NOMO-1 (cell line): Measurements from ENCODE around the gene PTPN3.
"Not testable (repeated sequence)": the region's sequence is repeated elsewhere in the genome, so short reads cannot be mapped to it uniquely, and the experiment has no call there.

Experiments
- DNase-seq, 2 experiments: peaks; one replicate each; lab custom pipeline; 2025; ENCODE audit not compliant: unreplicated experiment in 2 of 2; lab: John Stamatoyannopoulos, UW

The PTPN3 gene

GRCh38 chr9:109354190-109354589, 143.9 kb downstream of the PTPN3 start:
- DNase-seq: no peak

GRCh38 chr9:109351032-109351431, 147.1 kb downstream of the PTPN3 start:
- no peak for DNase-seq

GRCh38 chr9:109349421-109349846, 148.7 kb downstream of the PTPN3 start:
- no peak for DNase-seq

GRCh38 chr9:109346904-109347303, 151.2 kb downstream of the PTPN3 start:
- DNase-seq: no peak

GRCh38 chr9:109344866-109345265, 153.2 kb downstream of the PTPN3 start:
- DNase-seq: no peak

- DNase-seq: no peak
Measured at GRCh38 chr9:109342878-109343277, 155.2 kb downstream of the PTPN3 start.

- DNase-seq: no peak
Measured at GRCh38 chr9:109341561-109341960, 156.5 kb downstream of the PTPN3 start.

GRCh38 chr9:109340979-109341378, 157.1 kb downstream of the PTPN3 start:
- DNase-seq: not testable (repeated sequence)

- no peak for DNase-seq
Measured at GRCh38 chr9:109336409-109336808, 161.7 kb downstream of the PTPN3 start.

GRCh38 chr9:109335929-109336328, 162.2 kb downstream of the PTPN3 start:
- DNase-seq: peak in 1 of 2 experiments; percentile 72

- no peak for DNase-seq
Measured at GRCh38 chr9:109335121-109335520, 163.0 kb downstream of the PTPN3 start.

- DNase-seq: no peak
Measured at GRCh38 chr9:109331353-109331752, 166.8 kb downstream of the PTPN3 start.

GRCh38 chr9:109329638-109330258, 168.4 kb downstream of the PTPN3 start:
- DNase-seq: no peak

- no peak for DNase-seq
Measured at GRCh38 chr9:109328978-109329637, 169.0 kb downstream of the PTPN3 start.
